Measurements from ENCODE around the gene CCT2.

DNA sequence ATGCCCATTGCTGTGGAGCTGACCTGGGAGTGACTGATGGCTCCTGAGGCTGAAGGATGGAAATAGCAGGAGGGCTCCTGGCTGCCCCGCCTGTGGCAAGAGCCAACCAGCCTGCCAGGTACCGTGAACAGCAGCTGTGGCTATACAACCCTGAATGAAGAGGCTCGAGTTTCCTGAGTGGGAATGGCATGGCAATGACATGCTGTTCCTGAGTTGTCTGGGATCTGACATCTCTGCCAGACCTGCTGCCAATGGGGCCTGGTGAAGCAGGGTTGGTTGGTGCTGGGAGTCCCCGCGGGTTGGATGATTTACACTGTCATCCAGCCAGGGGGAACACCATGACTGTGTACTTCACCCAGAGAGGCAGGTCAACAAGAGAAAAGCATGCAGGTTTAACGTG, 57.3 kb downstream of the CCT2 start:
- TF ChIP-seq POLR2A (IDR thresholded peaks at IDR 0.05) (no peak), POLR2AphosphoS5 (IDR thresholded peaks at IDR 0.05) (no peak), EP300 (IDR thresholded peaks at IDR 0.05) (no peak)
- TF ChIP-seq, protein P1, sequence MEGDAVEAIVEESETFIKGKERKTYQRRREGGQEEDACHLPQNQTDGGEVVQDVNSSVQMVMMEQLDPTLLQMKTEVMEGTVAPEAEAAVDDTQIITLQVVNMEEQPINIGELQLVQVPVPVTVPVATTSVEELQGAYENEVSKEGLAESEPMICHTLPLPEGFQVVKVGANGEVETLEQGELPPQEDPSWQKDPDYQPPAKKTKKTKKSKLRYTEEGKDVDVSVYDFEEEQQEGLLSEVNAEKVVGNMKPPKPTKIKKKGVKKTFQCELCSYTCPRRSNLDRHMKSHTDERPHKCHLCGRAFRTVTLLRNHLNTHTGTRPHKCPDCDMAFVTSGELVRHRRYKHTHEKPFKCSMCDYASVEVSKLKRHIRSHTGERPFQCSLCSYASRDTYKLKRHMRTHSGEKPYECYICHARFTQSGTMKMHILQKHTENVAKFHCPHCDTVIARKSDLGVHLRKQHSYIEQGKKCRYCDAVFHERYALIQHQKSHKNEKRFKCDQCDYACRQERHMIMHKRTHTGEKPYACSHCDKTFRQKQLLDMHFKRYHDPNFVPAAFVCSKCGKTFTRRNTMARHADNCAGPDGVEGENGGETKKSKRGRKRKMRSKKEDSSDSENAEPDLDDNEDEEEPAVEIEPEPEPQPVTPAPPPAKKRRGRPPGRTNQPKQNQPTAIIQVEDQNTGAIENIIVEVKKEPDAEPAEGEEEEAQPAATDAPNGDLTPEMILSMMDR (IDR thresholded peaks at IDR 0.05) = no peak

All from stomach (tissue), 4 donors.